Right ventricle myocardium superior (tissue), 1 donor: ENCODE data around the gene PRICKLE3. TPM values are rescaled to one million over a fixed set of nuclear protein-coding genes. Genes with fewer than 3 reads are reported as not detected.
"Not testable (repeated sequence)": the region's sequence is repeated elsewhere in the genome, so short reads cannot be mapped to it uniquely, and the experiment has no call there.

ENCODE experiments used
- ATAC-seq: fragments of 200-7000 bp; cut with Tn5 transposase; one replicate; pipeline ENCODE4 v1.9.1; 2020; ENCODE audit warnings: mild to moderate bottlenecking; ENCODE audit not compliant: poor library complexity
- DNase-seq: peaks from one replicate; pipeline ENCODE4 v3.0.0-alpha.2; 2020
- intact Hi-C: fragments of 100-400 bp; cut with DNase I; formaldehyde crosslinking; loops from one replicate; pipeline ENCODE4 v1.11.2; 2022
- total RNA-seq: library from RNA; stranded (reverse); fragmentation: NEBNext Ultra II Directional; extraction: Animal tissue kit (Norgen Biotek cat#: 25700); gene quantifications from one replicate; pipeline ENCODE4 v1.2.1, GENCODE V29; 2021
- donor health status: DM: no; HTN: yes; CAD: no; lungs with severe emphysema.

The PRICKLE3 gene
- total RNA-seq, 1 donor from 2014 or later, result 12.7 TPM

DNA sequence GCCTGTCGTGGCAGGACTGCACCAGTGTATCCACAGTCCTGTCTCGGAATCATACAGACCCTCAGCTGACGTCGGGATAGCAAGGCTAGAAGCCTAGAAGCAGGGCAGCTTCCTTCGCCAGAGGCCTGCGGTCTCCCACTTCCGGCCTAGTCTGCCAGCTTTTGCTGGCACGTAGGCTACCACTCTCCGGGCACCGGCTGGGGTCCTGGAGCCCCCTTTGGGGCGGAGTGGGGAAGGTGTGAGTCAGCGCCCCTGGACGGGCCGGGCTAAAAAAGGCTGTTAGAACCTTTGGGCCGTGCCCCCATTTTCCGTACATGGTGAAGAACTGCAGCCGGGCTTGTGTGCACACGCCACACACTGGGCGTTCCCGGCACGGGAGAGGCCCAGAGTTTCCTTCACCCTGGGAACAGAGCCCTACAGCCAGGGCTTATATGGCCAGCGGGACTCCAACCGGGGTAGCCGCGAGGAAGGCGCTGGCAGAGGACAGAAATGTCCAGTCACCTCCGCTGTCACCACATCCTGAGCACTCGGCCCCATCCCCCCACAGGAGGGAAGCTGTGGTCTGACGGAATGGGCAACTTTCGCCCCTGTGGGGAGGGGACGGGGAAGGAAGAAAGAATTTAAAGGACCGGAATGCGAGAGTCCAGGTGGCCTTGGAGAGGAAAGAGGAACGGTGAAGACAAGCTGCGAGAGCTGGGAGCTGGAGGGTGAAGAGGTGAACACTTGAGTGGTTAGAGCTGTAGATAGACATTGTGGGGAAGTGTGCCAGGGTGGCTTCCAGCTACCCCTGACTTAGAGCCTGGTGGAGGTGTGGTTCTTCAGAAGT lies 19.0 kb downstream of the PRICKLE3 start:
- DNase-seq (peak; percentile 85), ATAC-seq (peak; percentile 68)
- intact Hi-C loops, result no loop called here

DNA sequence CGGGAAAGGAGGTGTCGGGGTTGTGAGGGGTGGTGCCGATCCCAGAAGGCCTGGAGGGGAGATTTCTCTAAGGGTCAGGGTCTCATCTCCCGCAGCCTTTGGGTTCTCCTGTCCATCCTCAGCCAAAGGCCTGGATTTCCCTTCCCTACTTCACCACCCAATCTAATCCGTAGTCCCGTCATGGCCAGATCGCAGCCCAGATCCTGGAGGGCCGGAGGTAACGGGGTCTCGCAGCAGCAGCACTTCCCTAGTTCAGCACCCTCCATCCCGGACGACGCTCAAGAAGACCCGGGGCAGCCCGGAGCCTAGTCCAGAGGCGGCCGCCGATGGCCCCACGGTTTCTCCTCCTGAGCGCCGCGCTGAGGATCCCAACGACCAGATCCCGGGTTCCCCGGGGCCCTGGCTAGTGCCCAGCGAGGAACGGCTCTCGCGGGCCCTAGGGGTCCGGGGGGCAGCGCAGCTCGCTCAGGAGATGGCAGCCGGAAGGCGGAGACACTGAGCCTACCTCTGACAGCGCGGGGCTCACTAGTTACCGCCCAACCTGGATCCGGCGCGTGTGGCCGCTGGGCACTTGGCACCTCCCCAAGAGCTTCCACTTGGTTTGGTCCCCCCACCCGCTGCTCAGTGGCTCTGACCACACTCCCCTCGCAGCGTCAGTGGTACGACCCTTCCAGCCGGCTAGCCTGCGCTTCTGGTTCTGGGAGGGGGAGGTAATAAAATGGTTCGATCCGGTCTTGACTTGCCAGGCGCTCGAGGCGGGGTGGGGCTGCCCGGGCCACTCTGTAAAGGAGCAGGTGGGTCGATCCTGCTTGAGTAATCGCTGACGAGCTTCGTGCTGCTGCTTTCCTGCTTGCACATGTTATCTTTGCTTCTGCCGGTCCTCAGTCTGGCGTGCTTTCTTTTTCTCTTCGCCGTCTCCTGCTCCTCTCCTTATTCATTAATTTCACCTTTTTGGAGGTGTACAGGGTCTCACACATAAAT lies 20.0 kb downstream of the PRICKLE3 start:
- ATAC-seq (peak; percentile 49), DNase-seq (peak; percentile 85)
- intact Hi-C loops, result no loop called here

DNA sequence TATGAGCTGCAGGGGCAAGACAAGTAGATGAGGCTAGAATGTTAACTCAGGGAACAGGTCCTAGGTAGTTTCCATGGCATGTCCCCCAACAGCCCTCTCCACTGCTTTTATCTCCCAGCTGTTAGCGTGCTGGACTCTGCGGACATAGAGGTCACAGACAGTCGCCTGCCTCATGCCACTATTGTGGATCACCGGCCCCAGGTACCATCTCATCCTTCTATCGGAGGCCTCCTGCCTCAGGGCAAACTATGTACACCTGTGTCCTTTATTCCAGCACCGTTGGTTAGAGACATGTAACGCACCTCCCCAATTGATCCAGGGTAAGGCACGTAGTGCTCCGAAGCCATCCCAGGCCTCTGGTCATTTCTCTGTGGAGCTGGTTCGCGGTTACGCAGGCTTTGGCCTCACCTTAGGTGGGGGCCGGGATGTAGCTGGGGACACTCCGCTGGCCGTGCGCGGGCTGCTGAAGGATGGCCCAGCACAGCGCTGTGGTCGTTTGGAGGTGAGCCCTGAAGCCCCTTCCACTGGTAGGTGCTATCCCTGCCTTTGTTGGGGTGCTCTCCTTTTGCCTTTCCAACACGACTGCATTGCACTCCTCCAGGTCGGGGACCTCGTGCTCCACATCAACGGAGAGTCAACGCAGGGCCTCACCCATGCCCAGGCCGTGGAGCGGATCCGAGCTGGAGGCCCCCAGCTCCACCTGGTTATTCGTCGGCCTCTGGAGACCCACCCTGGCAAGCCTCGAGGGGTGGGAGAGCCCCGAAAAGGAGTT lies 21.4 kb downstream of the PRICKLE3 start:
- DNase-seq, result no peak
- intact Hi-C loops, result no loop called here
- no peak for ATAC-seq

DNA sequence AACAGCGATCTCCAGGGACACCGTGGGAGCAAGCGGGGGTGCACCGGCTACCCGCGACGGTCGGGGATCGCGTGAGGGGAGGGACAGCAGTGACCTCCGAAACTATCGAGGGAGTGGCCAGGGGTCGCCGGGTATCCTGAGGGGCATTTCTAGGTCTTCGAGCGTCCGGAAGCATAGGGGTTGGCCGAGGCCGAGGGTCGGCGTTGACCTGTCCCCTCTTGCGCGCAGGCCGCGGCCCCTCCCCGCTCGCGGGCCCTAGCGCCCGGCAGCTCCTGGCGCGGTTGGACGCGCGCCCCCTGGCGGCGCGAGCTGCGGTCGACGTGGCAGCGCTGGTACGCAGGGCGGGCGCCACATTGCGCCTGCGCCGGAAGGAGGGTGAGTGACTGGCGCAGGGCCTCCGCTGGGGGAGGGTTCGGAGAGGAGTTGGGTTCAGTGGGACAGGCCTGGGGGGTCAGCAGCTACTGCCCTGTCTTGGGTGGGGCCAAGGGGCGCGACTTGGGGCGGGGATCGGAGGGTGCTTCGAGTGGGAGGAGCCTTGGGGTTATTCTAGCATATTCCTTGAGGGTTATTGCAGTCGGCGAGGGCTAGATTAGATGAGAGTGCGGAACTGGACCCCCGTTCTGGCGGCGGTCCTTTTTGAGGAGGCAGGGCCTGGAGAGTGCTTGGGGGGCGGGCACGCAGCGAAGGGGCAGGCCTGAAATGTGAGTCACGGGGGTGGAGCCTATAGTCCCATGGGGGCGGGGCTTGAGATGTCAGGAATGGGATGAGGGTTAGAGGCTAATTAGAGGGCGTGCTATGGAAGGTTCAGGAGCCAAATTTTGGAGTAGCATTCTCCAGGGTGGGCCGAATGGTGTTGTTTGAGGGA lies 22.4 kb downstream of the PRICKLE3 start:
- intact Hi-C loops, result no loop called here
- DNase-seq (peak; percentile 92), ATAC-seq (peak; percentile 71)

DNA sequence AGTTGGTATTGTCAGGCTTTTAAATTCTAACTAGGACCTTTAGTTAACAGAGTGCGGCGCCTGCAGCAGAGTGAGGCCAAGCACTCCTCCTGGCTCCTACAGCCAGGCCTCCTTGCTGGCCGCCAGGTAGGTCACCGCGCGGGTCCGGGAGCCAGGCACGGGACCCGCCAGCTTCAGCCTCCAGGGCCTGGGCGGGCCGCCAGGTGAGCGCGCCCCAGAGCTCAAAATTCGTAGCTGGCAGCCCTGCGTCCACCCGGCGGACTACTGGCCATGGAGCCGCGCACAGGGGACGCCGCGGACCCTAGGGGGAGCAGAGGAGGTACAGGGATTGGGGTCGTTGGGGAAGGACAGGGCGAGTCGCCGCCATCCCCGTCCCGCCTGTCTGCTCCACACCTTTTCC lies 23.6 kb downstream of the PRICKLE3 start, which contains the start of gene MAGIX:
TSS of gene MAGIX (plus strand) at position 139 of the 400 bp plus-strand sequence. CDS start at position 271, 132 bp downstream.
- ATAC-seq, result no peak
- intact Hi-C loops, result no loop called here
- no peak for DNase-seq

DNA sequence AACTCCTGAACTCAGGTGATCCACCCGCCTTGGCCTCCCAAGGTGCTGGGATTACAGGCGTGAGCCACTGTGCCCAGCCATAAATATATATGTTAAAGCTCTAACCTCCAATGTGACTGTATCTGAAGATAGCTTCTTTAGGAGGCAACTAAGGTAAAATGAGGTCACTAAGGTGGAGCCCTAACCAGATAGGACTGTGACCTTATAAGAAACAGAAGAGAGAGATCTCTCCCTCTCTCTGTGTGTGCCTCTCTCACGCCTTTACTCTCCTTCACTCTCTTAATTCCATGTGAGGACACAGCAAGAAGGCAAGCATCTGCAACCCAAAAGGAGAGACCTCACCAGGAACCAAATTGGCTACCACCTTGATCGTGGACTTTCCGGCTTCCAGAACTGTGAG lies 24.5 kb downstream of the PRICKLE3 start:
- intact Hi-C loops, result no loop called here

DNA sequence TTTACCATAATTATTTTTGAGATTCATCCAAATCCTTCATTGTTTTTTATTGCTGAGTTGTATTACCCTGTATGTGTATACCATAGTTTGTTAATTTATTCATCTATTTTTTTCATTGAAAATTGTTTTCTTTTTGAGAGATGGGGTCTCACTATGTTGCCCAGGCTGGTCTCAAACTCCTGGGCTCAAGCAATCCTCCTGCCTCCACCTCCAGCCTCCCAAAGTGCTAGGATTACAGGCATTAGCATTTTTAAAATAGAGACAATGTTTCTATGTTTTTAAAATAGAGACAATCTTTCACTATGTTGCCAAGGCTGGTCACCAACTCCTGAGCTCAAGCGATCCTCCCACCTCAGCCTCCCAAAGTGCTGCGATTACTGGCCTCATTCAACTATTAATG lies 25.3 kb downstream of the PRICKLE3 start:
- DNase-seq (no peak), ATAC-seq (no peak)
- intact Hi-C loops, result no loop called here

More for the DNA sequence above, 24.5 kb downstream of the PRICKLE3 start:
- DNase-seq (no peak), ATAC-seq (no peak)

DNA sequence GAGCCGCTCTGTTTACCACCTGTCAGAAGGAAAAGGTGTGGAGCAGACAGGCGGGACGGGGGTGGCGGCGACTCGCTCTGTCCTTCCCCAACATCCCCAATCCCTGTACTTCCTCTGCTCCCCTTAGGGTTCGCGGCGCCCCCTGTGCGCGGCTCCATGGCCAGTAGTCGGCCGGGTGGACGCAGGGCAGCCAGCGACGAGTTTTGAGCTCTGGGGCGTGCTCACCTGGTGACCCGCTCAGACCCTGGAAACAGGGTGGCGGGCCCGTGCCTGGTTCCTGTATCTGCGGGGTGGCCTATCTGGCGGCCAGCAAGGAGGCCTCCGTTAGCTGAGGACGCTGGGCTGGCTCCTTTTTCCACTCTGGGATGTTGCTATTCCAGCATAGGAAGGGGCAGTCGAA lies 29.0 kb downstream of the PRICKLE3 start:
- ATAC-seq (no peak), DNase-seq (no peak)
- intact Hi-C loops, result no loop called here

DNA sequence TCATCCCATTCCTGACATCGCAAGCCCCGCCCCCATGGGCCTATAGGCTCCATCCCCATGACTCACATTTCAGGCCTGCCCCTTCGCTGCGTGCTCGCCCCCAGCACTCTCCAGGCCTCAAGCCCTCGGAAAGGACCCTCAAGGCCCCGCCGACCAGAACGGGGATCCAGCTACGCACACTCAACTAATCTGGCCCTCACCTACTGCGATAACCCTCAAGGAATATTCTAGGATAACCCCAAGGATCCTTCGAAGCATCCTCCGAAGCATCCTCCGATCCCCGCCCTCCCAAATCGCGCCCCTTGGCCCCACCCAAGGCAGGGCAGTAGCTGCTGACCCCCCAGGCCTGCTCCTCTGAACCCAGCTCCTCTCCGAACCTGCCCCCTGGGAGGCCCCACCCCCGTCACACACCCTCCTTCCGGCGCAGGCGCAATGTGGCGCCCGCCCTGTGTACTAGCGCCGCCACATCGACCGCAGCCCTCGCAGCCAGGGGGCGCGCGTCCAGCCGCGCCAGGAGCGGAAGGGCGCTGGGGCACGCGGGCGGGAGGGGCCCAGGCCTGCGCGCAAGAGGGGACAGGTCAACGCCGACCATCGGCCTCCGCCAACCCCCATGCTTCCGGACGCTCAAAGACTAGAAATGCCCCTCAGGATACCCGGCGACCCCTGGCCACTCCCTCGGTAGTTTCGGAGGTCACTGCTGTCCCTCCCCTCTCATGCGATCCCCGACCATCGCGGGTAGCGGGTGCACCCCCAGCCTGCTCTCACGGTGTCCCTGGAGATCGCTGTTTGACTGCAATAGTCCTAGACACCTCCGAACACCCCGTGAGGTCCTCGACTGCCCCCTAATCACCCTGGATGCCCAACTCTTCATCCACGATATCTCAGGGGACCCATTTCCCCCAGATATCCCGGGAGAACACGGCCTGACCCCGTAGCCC lies 30.0 kb downstream of the PRICKLE3 start:
- peak; percentile 96 for ATAC-seq
- intact Hi-C loops, result no loop called here
- DNase-seq, result peak; percentile 95

DNA sequence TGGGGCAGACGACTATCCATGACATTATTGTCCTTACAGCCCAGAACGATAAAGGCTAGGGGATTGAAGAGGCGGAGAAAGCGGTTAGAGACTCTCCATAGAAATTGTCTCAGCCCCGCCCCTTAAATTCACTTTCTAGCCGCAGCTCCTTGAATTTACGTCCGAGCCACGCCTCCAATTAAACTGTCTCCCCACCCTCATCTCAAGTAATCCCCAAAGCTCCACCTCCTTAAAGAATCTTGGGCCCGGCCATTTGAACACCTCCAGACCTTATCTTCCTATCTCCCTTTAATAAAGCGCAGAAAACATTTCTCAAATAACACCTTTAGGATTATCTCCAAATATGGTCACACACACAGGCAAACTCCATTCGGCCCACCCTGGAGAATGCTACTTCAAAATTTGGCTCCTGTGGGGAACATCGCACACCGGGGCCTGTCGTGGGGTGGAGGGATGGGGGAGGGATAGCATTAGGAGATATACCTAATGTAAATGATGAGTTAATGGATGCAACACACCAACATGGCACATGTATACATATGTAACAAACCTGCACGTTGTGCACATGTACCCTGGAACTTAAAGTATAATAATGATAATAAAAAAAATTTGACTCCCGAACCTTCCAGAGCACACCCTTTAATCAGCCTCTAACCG lies 30.8 kb downstream of the PRICKLE3 start:
- peak; percentile 40 for ATAC-seq
- DNase-seq, result no peak
- intact Hi-C loops, result no loop called here

DNA sequence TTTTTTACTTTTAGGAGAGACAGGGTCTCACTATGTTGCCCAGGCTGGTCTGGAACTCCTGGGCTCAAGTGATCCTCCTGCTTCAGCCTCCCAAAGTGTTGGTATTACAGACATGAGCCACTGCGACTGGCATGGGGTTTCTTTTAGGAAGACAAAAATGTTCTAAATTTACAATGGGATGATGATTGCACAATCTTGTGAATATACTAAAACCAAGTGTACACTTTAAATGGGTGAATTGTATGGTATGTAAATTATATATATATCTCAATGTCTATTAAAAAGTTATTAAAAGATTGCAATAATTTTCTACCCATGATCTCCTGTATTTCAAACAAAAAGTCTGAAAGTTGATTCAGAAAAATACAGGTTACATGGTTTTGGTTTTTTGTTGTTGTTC lies 32.7 kb downstream of the PRICKLE3 start:
- intact Hi-C loops, result no loop called here
- ATAC-seq, result no peak
- no peak for DNase-seq

DNA sequence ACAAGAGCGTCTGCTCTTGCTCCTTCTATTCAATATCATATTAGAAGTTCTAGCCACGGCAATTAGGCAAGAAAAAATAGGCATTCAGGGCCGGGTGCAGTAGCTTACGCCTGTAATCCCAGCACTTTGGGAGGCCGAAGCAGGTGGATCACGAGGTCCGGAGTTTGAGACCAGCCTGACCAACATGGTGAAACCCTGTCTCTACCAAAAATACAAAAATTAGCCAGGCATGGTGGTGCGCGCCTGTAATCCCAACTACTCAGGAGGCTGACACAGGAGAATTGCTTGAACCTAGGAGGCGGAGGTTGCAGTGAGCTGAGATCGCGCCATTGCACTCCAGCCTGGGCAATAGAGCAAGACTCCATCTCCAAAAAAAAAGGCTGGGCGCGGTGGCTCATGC lies 36.9 kb downstream of the PRICKLE3 start:
- intact Hi-C loops, ATAC-seq, DNase-seq: not testable (repeated sequence)

DNA sequence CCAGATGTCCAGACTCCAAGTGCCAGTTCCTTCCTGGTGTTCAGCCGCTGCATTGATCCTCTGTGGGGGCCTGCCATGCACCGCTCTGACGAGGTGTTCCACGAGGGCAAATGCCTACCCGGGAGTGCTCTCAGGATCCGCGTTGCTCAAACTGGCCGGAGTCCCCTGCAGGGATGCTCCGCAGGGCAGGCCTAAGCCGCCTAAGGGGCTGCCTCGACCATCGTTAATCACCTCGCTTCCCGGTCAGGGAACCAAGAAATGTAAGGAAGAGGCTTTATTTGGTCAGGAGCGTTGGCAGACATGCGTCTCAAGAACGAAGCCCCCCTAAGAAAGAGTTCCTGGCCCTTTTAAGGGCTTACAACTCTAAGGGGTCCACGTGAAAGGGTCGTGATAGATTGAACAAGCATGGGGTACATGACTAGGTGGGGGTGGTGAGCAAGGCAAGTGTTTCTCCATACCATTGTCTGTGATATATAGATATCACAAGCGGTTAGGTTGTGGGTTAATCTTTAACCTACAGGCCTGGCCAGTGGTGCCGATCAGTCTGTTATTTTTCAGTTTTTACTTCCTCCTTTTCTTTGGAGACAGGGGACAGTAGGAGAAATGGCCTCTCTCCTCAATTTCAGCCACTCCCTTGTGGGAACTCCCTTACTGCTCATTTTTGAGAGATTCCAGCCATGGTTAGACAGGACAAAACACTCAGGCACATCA lies 37.6 kb downstream of the PRICKLE3 start:
- ATAC-seq, DNase-seq, intact Hi-C loops: not testable (repeated sequence)

DNA sequence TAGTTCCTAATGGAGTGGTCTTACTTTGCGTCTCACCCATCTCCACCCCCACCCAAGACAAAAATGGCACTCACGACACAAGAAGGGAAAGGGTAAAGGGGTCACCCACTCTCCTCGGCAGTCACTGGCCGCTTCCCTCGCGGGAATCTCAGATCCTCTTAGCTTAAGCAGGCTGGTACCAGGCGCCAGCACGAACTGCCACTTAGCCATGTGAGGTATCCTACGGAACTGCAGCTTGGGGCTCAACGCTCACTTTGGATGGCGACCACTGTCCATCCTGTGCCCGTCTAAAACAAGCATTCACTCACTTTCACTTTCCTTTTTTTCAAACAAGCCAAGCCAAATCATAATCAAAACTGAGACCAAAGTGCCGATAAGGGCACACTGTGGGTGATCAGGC lies 38.2 kb downstream of the PRICKLE3 start:
- DNase-seq (no peak), ATAC-seq (no peak)
- intact Hi-C loops, result no loop called here

DNA sequence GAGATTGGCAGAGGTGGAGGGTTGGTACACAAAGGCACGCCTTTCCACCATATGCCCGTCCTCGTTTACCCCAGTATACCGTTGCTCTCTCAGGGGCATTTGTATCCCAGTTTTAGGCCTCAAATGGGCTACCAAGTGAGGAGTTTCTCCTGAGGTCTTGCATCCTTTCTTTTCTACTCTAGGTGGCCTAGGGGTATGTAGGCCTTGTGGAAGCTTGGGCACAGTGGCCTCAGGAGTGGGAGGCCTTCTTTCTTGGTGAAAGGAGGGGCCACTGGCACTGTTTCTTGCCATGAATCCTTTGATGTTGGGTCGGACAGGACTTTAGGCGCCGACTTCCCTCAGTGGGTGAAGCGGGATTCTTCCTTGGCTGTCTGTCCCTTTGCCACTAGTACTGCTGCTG lies 38.9 kb downstream of the PRICKLE3 start:
- no peak for DNase-seq
- no peak for ATAC-seq
- intact Hi-C loops, result no loop called here

DNA sequence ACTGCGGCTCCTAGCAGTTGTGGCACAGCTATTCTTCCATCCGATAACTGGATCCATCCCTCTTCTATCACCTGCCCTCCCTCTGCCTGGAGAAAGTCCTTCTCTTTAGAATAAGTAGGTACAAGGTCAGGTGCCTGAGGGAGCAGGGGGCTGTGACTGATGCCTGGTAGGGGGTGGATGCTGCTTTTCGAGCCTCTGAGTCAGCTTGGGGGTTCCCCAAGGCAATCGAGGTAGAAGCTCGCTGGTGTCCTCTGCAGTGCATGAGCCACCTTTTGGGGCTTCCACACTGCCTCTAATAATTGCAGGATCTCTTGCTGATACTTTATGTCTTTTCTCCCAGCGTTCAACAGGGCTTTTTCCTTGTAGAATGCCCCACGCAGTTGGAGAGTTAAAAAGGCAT lies 43.0 kb downstream of the PRICKLE3 start:
- ATAC-seq, DNase-seq, intact Hi-C loops: not testable (repeated sequence)
